CD4-positive, alpha-beta memory T cell (primary cell): ENCODE results near the gene IRAK4. TPM values are rescaled to one million over a fixed set of nuclear protein-coding genes. Genes with fewer than 3 reads are reported as not detected.
A peak's percentile ranks its signal among the peaks of the same experiment; 100 is the strongest.

ENCODE experiments used
- CTCF ChIA-PET: fragments of 350-600 bp; sonication (Branson Sonifier 250); formaldehyde crosslinking; loops from one replicate; lab custom pipeline; 2021; ENCODE audit warnings: inconsistent platforms; ENCODE audit not compliant: partially characterized antibody; lab: Charles Lee
- POLR2A ChIA-PET: fragments of 350-600 bp; sonication (Branson Sonifier 250); formaldehyde crosslinking; loops from one replicate; lab custom pipeline; 2021; ENCODE audit not compliant: partially characterized antibody; lab: Charles Lee
- DNase-seq, 5 donors: peaks; one replicate each; pipeline versions ENCODE4 v3.0.0 to v3.0.0-alpha.2; 2020 to 2022; ENCODE audit warnings: mixed read lengths in 1 of 5
- H3K27ac ChIP-seq: one replicate; pipeline ENCODE4 v1.7.0; 2013; ENCODE audit warnings: low read depth, low read length
- H3K27me3 ChIP-seq: 2 replicates; pipeline ENCODE4 v1.7.0; 2013; ENCODE audit warnings: mild to moderate bottlenecking, low read length, moderate library complexity; ENCODE audit not compliant: insufficient read depth
- H3K36me3 ChIP-seq: 2 replicates; pipeline ENCODE4 v1.7.0; 2013; ENCODE audit warnings: mild to moderate bottlenecking, low read length, moderate library complexity; ENCODE audit not compliant: insufficient read depth
- H3K4me1 ChIP-seq: 2 replicates; pipeline ENCODE4 v1.7.0; 2013; ENCODE audit warnings: mild to moderate bottlenecking, low read length, moderate library complexity; ENCODE audit not compliant: insufficient read depth
- H3K4me3 ChIP-seq, 2 donors: one replicate each; pipeline ENCODE4 v1.7.0; 2013; ENCODE audit warnings: low read length in 2 of 2, mild to moderate bottlenecking in 1 of 2
- H3K9me3 ChIP-seq, 2 donors: one replicate each; pipeline ENCODE4 v1.7.0; 2013; ENCODE audit warnings: low read length in 2 of 2, control low read depth in 1 of 2; ENCODE audit not compliant: control insufficient read depth in 1 of 2
- H3K27ac Mint-ChIP-seq, 7 donors: one replicate each; pipeline ENCODE4 v1.8.0; 2020 to 2021; ENCODE audit warnings: mixed read lengths in 7 of 7, mild to moderate bottlenecking in 6 of 7, inconsistent platforms in 3 of 7, moderate library complexity in 3 of 7
- H3K27me3 Mint-ChIP-seq, 2 donors: one replicate each; pipeline ENCODE4 v1.8.0; 2020 to 2021; ENCODE audit warnings: mixed read lengths in 2 of 2
- H3K36me3 Mint-ChIP-seq, 2 donors: one replicate each; pipeline ENCODE4 v1.8.0; 2020 to 2021; ENCODE audit warnings: mixed read lengths in 2 of 2, inconsistent platforms in 1 of 2, mild to moderate bottlenecking in 1 of 2
- H3K4me1 Mint-ChIP-seq, 4 donors: one replicate each; pipeline ENCODE4 v1.8.0; 2020 to 2021; ENCODE audit warnings: mixed read lengths in 4 of 4, mild to moderate bottlenecking in 1 of 4
- H3K4me3 Mint-ChIP-seq, 8 donors: one replicate each; pipeline ENCODE4 v1.8.0; 2020 to 2021; ENCODE audit warnings: mixed read lengths in 8 of 8, mild to moderate bottlenecking in 7 of 8, moderate library complexity in 6 of 8, inconsistent platforms in 3 of 8
- H3K9me3 Mint-ChIP-seq, 8 donors: one replicate each; pipeline ENCODE4 v1.8.0; 2020 to 2021; ENCODE audit warnings: mixed read lengths in 8 of 8, mild to moderate bottlenecking in 5 of 8, inconsistent platforms in 3 of 8, moderate library complexity in 1 of 8
- intact Hi-C: fragments of 100-400 bp; cut with micrococcal nuclease; formaldehyde crosslinking; loops from one replicate; pipeline ENCODE4 v1.15.1; 2023
- polyA plus RNA-seq, 2 donors: library from polyadenylated mRNA; unstranded; fragments of 300-500 nt; fragmentation: Illumina TruSeq; gene quantifications; one replicate each; pipeline ENCODE4 v1.2.3, GENCODE V29; 2021
- total RNA-seq, 2 experiments: library from RNA; stranded (reverse); gene quantifications; one replicate each; pipeline ENCODE4 v1.2.3, GENCODE V29; 2021

The IRAK4 gene
- total and polyA plus RNA-seq, 4 experiments from 2014 or later = 31.3 to 73.1 (median 50.0) TPM

- POLR2A ChIA-PET = no interaction called here
- H3K27me3 Mint-ChIP-seq = no peaks in the 10 kb centered on the region
- no peaks in the 10 kb centered on the region for H3K4me1 ChIP-seq
- H3K9me3 ChIP-seq = no peaks in the 10 kb centered on the region
- intact Hi-C loops = no loop called here
- H3K36me3 ChIP-seq = peaks cover 14% of the 10 kb centered on the region
- H3K4me3 ChIP-seq = no peak overlapping the region
- no peak overlapping the region for H3K27ac ChIP-seq
- no peak for DNase-seq
- no peaks in the 10 kb centered on the region for H3K9me3 Mint-ChIP-seq
- H3K27ac Mint-ChIP-seq = peak overlapping the region in 3 of 7 donors; percentile 21 to 63 (median 43)
- H3K27me3 ChIP-seq = no peaks in the 10 kb centered on the region
- no peak overlapping the region for H3K4me3 Mint-ChIP-seq
- H3K36me3 Mint-ChIP-seq = peaks cover 41 to 59% of the 10 kb centered on the region in 2 donors
- CTCF ChIA-PET = no interaction called here
- peaks cover 0 to 6% (median 3%) of the 10 kb centered on the region in 4 donors for H3K4me1 Mint-ChIP-seq
These were observed 25.1 kb upstream of the IRAK4 start for GRCh38 chr12:43733687-43734086.

- POLR2A ChIA-PET = no interaction called here
- peaks cover 0 to 1% (median 0%) of the 10 kb centered on the region in 4 donors for H3K4me1 Mint-ChIP-seq
These were observed 21.8 kb upstream of the IRAK4 start for GRCh38 chr12:43736927-43737440.

GRCh38 chr12:43737646-43738045 lies 21.1 kb upstream of the IRAK4 start:
- Histone ChIP-seq H3K4me3 (no peak overlapping the region), H3K36me3 (peaks cover 10% of the 10 kb centered on the region), H3K27me3 (no peaks in the 10 kb centered on the region), H3K9me3 (no peaks in the 10 kb centered on the region), H3K4me1 (no peaks in the 10 kb centered on the region), H3K27ac (no peak overlapping the region)
- CTCF ChIA-PET = no interaction called here
- Mint-ChIP-seq H3K27me3 (no peaks in the 10 kb centered on the region), H3K27ac (no peak overlapping the region), H3K4me3 (no peak overlapping the region), H3K4me1 (peaks cover 0 to 1% (median 0%) of the 10 kb centered on the region in 4 donors), H3K36me3 (peaks cover 40 to 59% of the 10 kb centered on the region in 2 donors), H3K9me3 (no peaks in the 10 kb centered on the region)
- DNase-seq = no peak
- POLR2A ChIA-PET = no interaction called here
- intact Hi-C loops = no loop called here

More at GRCh38 chr12:43736927-43737440, 21.8 kb upstream of the IRAK4 start:
- CTCF ChIA-PET = no interaction called here
- no peaks in the 10 kb centered on the region for H3K9me3 Mint-ChIP-seq
- no peaks in the 10 kb centered on the region for H3K9me3 ChIP-seq
- peaks cover 40 to 58% of the 10 kb centered on the region in 2 donors for H3K36me3 Mint-ChIP-seq
- H3K27me3 Mint-ChIP-seq = no peaks in the 10 kb centered on the region
- intact Hi-C loops = no loop called here
- no peak overlapping the region for H3K4me3 ChIP-seq
- H3K36me3 ChIP-seq = peaks cover 10% of the 10 kb centered on the region
- no peak for DNase-seq
- no peaks in the 10 kb centered on the region for H3K4me1 ChIP-seq
- no peak overlapping the region for H3K4me3 Mint-ChIP-seq
- no peaks in the 10 kb centered on the region for H3K27me3 ChIP-seq
- no peak overlapping the region for H3K27ac ChIP-seq
- no peak overlapping the region for H3K27ac Mint-ChIP-seq

- H3K9me3 Mint-ChIP-seq = no peaks in the 10 kb centered on the region
These were observed 18.1 kb upstream of the IRAK4 start for GRCh38 chr12:43740511-43741100.

GRCh38 chr12:43742106-43742505 lies 16.6 kb upstream of the IRAK4 start:
- peaks cover 43 to 63% of the 10 kb centered on the region in 2 donors for H3K36me3 Mint-ChIP-seq
- H3K27ac Mint-ChIP-seq = no peak overlapping the region
- H3K27me3 Mint-ChIP-seq = no peaks in the 10 kb centered on the region
- no peak overlapping the region for H3K4me3 ChIP-seq
- no peak for DNase-seq
- no peaks in the 10 kb centered on the region for H3K9me3 ChIP-seq
- H3K27ac ChIP-seq = no peak overlapping the region
- ChIA-PET POLR2A (no interaction called here), CTCF (no interaction called here)
- no peak overlapping the region for H3K4me3 Mint-ChIP-seq
- no peaks in the 10 kb centered on the region for H3K4me1 ChIP-seq
- H3K9me3 Mint-ChIP-seq = no peaks in the 10 kb centered on the region
- H3K36me3 ChIP-seq = peaks cover 10% of the 10 kb centered on the region
- H3K4me1 Mint-ChIP-seq = peaks cover 0 to 3% (median under 1%) of the 10 kb centered on the region in 4 donors
- intact Hi-C loops = no loop called here
- no peaks in the 10 kb centered on the region for H3K27me3 ChIP-seq

More at GRCh38 chr12:43740511-43741100, 18.1 kb upstream of the IRAK4 start:
- peaks cover 45 to 64% of the 10 kb centered on the region in 2 donors for H3K36me3 Mint-ChIP-seq
- DNase-seq = no peak
- no peaks in the 10 kb centered on the region for H3K27me3 Mint-ChIP-seq
- peaks cover 0 to 2% (median under 1%) of the 10 kb centered on the region in 4 donors for H3K4me1 Mint-ChIP-seq
- no peaks in the 10 kb centered on the region for H3K27me3 ChIP-seq
- no peaks in the 10 kb centered on the region for H3K9me3 ChIP-seq
- POLR2A ChIA-PET = no interaction called here
- H3K27ac ChIP-seq = no peak overlapping the region
- H3K4me3 Mint-ChIP-seq = no peak overlapping the region
- CTCF ChIA-PET = no interaction called here
- H3K4me1 ChIP-seq = no peaks in the 10 kb centered on the region
- H3K27ac Mint-ChIP-seq = no peak overlapping the region
- H3K4me3 ChIP-seq = no peak overlapping the region
- peaks cover 10% of the 10 kb centered on the region for H3K36me3 ChIP-seq
- intact Hi-C loops = no loop called here

GRCh38 chr12:43744826-43745225 lies 13.9 kb upstream of the IRAK4 start:
- intact Hi-C loops = no loop called here
- Histone ChIP-seq H3K36me3 (peaks cover 7% of the 10 kb centered on the region), H3K9me3 (no peaks in the 10 kb centered on the region), H3K4me1 (no peaks in the 10 kb centered on the region), H3K27me3 (no peaks in the 10 kb centered on the region), H3K4me3 (no peak overlapping the region), H3K27ac (no peak overlapping the region)
- no peaks in the 10 kb centered on the region for H3K9me3 Mint-ChIP-seq
- H3K27me3 Mint-ChIP-seq = no peaks in the 10 kb centered on the region
- H3K4me1 Mint-ChIP-seq = peaks cover 0 to 8% (median under 1%) of the 10 kb centered on the region in 4 donors
- ChIA-PET POLR2A (no interaction called here), CTCF (no interaction called here)
- no peak overlapping the region for H3K27ac Mint-ChIP-seq
- no peak for DNase-seq
- peaks cover 43 to 55% of the 10 kb centered on the region in 2 donors for H3K36me3 Mint-ChIP-seq
- no peak overlapping the region for H3K4me3 Mint-ChIP-seq

DNA sequence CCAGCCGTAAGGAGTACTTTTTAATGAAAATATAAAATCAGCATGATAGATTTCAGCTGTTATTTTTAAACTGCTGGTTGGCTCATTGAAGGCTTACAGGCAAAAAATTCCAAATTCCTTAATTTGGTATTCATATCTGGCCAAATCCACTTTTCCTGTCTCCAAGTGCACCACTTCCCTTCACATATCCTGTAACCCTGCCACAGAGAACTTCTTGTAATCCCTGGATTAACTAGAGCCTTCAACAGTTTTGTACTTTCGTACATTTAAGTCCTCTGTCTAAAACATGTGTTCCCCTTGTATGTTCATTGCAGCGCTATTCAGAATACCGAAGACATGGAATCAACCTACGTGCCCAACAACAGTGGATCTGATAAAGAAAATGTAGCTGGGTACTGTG lies 9.7 kb upstream of the IRAK4 start:
- Histone ChIP-seq H3K9me3 (no peaks in the 10 kb centered on the region), H3K27ac (no peak overlapping the region), H3K4me1 (peaks cover 11% of the 10 kb centered on the region), H3K27me3 (no peaks in the 10 kb centered on the region), H3K4me3 (no peak overlapping the region), H3K36me3 (peaks cover 7% of the 10 kb centered on the region)
- no peak for DNase-seq
- no peaks in the 10 kb centered on the region for H3K27me3 Mint-ChIP-seq
- CTCF ChIA-PET = interaction anchor here (1.3 to 1.4 kb wide), 2 partner anchors 9 to 17 kb away, joined by 3 to 4 read pairs; partner anchors contain the start of genes IRAK4 and PUS7L
- POLR2A ChIA-PET = no interaction called here
- H3K27ac Mint-ChIP-seq = peak overlapping the region in 1 of 7 donors; percentile 4
- intact Hi-C loops = no loop called here
- peaks cover 16 to 20% (median 18%) of the 10 kb centered on the region in 4 donors for H3K4me1 Mint-ChIP-seq
- no peak overlapping the region for H3K4me3 Mint-ChIP-seq
- peaks cover 0 to 2% (median 0%) of the 10 kb centered on the region in 8 donors for H3K9me3 Mint-ChIP-seq
- peaks cover 48 to 49% of the 10 kb centered on the region in 2 donors for H3K36me3 Mint-ChIP-seq
